SKM-1 treated with dmso at 0.1 percent for 144 hours (cell line): ENCODE data around the gene VEGFA.
"Not testable (repeated sequence)": the region's sequence is repeated elsewhere in the genome, so short reads cannot be mapped to it uniquely, and the experiment has no call there.

Experiments
- DNase-seq: peaks from one replicate; lab custom pipeline; 2025; ENCODE audit not compliant: unreplicated experiment; lab: John Stamatoyannopoulos, UW

The VEGFA gene

DNA sequence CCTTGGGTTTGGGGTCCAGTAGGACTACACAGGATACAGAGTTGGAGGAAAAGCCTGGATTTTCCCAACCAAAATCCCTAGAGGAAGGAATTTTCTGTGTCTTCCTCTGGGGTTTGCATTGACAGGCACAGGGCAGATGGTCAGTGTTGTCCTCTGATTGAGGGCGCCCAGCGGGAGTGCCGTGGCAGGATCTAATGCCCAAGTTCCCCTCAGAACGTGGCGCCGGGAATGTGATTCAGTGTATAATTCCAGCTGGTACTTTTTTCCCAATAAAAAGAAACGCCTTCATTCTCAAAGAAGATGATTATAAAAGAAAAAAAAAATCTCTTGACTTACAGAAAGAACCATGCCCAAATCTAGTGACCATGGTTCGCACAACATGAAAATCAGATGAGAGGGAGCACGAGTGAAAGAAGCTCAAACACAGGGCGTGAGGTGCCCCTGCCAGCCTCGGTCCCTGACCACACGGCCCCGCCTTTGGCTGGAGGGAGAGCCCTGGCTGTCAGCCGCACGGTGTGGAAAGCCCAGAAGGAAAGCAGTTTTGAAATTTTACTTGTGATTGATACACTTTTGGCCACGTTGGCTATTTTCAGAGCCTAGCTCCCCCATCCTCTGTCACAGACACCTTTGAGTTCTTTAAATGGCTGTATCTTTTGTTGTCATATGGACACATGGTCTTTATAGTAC, 31.6 kb downstream of the VEGFA start:
- peak; percentile 65 for DNase-seq

DNA sequence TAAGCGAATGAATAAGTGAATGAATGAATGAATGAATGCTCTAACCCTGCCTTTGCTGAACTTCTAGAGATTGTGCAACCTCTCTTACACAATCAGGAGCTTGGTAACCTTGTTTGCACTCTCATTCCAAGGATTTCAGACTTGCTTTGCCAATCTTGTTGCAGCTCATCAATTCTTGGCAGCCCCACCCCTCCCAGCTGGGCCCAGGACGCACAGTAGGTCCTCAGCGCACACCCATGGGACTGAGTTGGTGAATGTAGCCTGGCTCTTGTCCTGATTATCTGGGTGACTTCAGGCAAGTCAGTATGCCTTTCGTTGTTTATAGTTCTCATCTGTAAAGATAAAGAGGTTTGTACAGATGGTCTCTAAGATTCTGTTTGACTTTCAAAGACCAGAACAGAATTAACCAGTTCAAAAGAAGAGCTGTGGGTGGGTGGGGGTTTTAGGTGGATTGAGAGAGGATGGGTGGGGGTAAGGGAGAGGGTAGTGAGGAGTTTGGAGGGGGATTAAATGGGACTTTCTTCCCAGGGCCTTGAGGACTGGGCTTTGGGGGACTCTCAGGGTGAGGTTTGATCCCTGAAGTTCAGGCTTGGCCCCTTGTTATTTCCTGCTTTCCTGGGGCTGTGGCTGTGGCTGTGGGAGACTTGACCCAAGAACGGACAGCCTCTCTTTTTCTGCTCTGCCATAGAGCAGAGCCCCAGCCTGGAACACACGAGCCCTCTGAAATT, 33.2 kb downstream of the VEGFA start:
- peak; percentile 12 for DNase-seq

DNA sequence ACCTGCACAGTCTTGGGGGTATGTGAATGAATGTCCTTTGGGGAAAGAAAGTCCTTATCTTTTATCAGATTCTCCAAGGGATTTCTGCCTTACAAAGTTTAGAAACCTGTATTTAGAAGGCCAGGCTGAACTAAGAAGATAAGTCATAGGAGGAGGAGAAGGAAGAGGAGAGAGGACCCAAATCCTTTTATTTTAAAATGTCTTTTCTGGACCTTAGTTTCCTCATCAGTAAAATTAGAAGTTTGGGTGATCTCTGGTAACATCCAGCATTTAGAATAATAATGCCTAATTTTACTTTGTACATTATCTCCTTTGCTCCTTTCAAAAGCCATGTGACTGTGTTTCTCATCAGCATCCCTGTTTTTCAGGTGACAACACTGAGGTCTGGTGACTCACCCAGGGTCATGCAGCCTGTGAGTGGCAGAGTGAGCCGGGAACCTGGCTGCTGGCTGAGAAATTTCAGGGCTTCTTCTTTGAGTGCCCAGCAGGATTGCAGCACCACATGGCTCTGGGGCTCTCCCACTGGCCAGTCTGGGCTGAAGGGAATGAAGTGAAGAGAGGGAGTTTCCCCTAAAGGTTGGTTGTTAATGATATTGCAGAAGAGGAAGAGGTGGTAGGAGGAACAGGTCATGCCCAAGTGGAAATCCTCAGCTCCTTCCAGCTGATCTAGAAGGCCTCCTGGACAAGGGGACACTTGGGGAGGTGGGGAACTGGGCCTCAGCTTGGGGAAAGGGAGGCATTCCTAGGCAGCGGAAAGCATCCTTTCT, 34.0 kb downstream of the VEGFA start:
- DNase-seq: peak; percentile 51

DNA sequence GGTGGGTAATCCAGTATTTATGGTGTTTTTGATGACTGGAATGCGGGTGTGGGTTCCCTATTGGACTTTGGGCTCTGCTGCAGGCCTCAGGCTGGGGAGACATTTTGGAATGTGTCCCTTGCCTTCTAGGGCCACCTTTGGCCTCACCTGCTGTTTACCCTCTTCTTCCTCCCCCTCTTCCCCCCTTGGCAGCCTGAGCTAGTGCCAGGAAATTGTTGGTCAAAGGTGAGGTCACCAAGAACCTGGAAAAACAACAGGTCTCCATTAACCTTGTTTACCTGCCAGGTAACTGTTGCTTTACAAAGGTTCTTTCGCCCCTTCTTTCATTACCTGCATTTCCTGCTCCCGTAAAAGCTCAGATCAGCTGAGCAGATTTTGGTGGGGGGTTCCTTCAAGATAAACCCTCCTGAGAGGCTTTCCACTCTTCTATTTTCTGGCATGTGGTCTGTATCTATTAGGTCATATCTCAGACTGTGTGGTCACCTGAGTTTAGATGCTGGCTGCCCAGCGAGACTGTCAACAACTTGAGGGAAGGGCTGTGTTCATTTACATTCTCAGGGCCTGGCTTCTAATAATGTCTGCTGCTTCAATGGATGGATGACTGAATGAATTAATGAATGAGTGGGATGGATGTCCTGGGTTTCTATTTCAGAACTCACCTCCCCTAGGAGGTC, 34.7 kb downstream of the VEGFA start:
- no peak for DNase-seq

DNA sequence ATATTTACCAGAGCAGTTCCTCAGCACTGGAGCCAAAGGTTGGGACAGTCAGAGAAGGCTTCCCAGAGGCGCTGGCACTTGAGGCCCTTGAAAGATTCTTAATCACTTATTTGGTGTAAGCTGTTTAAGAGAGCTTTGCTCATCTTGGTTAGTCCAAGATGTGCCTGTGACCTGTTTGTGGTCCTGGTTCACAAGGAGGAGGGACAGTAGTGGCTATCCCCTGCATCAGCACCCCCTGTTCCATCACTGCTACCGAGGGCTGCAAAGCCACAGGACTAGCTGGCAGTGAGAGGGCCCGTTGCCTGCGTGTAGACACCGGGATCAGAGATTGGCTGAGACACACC, 35.7 kb downstream of the VEGFA start:
- no peak for DNase-seq

DNA sequence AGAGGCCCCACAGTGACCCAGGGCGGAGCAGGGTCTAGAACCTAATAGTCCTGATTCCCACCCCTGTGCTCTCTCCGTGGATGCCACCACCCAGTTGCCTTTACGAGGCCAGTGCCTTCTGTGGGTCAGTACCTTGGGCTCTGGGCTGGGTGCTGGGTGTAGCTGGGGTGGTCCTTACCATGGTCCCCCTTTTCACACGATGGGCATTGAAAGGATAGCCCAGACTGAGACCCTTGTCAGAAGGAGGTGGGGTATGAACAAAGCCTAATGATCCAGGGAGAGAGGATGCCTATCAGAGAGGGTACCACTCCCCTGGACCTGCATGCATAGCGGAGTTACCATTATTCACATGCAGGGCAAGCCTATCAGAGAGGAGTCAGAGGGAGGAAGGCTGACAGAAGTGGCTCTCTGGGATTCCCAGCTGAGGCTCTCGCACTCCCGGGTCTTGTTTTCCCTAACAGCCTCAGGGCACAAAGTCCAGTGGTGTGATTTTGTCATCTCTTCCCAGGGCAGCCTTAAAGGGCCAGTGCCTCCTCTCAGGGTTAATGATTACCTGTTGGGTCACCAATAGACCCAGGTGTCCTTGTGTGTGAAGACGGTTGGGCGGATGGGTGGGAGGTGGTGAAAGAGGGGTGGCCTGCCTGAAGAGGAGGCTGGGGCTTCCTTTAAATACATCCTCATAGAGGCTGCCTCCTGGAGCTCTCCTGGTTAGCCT, 36.2 kb downstream of the VEGFA start:
- no peak for DNase-seq

DNA sequence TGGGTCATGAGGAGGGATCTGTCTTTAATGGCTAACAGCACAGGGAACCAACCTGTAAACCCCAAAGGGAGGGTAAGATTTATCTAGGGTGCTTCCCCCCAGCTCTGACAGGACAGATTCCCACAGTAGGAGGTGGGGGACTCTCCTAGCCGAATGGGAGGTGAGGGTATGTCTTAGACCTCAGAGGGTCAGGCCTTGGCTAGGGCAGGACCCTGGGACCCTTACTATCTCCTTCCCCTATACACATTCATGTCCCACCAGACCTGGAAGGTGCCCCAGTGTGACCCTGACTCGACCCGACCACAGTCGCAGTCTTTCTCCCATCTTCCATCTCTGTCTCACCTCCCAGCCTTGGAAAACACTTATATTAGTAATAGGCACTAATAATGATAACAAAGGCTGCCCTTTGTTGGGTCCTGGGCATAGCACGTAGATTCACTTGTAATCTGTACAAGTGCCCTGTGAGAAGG, 36.8 kb downstream of the VEGFA start:
- no peak for DNase-seq

DNA sequence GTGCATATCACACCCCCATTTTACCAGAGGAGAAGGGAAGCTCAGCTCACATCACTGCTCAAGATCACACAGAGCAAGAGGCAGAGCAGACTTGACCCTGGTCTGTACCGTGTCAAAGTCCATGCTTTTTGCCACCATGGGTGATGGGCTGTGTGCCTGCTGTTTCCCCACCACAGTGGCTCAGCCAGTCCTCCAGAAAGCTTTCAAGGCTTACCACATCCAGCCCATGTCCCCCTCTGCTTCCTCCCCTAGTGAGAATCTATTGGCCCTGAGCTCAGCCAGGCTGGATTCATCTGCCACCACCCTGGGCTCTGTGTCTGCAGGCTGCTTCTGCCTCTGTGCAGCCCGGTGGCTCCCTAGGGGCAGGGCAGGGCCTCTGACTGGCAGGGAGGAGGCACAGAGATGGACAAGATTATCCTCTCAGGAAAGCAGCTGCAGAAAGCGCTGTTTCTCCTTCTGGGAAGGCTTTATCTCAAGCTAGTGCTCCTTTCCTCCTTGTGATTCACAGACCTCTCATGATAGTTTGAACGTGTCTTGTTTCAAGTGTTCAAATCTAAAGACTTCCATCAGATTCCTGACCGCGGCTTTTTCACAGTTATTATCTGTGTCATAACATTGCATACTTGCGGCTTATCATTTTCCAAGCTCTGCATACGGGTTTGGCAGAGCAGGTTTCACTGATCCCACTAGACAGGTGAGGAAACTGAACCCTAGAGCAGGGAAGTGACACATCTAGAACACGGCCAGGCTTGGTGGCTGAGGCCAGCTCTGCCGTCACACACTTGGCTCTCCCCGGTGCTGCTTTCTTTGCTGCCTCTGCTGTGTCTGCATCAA, 37.4 kb downstream of the VEGFA start:
- no peak for DNase-seq

DNA sequence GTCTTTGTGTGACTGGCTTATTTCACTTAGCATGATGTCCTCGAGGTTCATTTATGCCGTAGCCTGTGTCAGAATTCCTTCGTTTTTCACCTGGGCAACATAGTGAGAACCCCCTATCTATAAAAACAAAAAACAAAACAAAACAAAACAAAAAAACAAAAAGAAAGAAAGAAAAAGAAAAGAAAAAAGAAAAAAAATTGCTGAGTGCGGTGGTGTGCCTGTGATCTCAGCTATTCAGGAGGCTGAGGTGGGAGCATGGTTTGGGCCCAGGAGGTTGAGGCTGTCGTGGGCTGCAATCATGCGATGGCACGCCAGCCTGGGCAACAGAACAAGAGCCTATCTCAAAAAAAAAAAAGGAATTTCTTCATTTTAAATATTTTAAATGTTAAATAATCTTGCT, 38.4 kb downstream of the VEGFA start:
- no peak for DNase-seq

DNA sequence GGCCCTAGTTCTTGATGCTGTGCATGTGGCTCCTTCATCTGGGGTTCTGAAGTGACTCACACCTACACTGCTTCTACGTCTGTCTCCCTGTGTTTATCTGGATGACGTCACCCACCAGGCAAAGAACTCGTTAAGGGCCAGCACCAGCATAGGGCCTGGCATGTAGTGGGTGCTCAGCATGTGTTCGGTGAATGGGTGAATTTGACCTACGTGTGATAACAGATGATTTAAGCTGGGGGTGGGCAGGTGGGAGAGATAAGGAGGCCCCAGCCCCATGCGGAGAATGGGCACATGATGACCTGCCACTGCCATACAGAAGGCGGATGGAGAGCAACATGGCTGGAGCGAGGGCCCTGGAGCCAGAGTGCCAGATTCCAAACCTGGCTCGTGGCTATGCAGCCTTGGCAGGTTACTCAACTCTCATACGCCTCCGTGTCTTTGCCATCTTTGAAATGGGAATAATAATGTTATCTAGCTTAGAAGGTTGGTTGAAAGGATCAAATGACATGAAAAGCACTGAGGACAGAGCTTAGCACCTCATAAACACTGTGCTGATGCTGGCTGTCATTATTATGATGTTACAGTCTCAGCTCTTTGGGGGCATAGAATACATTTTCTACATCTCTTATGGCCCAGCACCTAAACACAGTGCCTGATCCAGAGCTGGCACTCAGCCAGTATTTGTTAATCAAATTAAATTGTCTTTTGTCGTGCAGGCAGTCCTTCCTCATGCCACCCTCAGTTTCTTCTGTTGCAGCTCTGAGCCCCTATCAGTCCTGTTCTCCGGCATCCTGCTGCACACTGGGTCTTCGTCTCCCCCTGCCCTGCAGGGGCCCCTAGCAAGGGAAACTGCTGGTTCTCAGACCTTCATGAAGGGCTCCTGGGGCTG, 39.6 kb downstream of the VEGFA start:
- no peak for DNase-seq

DNA sequence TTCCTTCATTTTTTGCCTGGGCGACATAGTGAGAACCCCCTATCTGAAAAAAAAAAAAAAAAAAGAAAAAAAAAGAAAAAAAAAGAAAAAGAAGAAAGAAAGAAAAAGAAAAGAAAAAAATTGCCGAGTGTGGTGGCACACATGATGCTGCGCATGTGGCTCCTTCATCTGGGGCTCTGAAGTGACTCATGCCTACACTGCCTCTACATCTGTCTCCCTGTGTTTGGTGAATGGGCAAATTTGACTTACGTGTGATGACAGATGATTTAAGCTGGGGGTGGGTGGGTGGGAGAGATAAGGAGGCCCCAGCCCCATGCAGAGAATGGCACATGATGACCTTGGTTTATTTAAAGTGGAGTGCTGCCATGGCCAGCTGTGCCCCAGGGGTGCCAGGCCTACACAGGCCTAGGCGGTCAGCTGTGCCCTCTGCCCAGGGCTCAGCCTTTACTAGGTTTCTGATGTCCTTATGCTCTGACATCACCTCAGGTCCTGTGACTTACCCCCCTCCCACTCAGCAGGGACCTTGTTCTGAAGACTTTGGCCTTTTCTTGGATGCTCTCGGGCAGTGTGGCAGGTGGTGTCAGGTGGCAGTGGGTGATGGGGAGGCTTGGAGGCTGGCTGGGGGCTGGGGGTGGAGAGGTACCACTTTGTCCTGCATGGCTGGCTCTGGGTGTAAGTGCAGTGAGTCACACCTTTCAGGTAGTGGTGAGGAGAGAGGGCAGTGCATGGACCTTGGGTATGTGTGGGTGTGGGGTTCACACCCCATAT, 41.1 kb downstream of the VEGFA start:
- DNase-seq: no peak

DNA sequence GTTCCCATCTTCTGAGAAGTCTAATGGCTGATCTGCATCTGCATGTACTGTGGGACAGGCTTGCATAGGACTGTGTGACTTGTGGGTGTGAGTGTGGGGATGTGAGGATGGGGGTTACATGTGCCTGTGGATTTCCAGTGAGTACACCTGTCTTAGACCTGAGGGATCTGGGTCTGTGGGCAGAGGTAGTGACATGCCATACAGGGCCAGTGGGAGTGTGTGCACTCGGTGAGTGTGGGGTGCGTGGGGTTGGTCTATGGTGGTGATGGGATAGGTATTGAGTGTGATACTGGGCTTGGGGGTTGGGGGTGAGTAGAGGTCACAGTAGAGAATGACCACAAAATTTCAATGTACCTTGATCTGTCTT, 41.7 kb downstream of the VEGFA start:
- no peak for DNase-seq

DNA sequence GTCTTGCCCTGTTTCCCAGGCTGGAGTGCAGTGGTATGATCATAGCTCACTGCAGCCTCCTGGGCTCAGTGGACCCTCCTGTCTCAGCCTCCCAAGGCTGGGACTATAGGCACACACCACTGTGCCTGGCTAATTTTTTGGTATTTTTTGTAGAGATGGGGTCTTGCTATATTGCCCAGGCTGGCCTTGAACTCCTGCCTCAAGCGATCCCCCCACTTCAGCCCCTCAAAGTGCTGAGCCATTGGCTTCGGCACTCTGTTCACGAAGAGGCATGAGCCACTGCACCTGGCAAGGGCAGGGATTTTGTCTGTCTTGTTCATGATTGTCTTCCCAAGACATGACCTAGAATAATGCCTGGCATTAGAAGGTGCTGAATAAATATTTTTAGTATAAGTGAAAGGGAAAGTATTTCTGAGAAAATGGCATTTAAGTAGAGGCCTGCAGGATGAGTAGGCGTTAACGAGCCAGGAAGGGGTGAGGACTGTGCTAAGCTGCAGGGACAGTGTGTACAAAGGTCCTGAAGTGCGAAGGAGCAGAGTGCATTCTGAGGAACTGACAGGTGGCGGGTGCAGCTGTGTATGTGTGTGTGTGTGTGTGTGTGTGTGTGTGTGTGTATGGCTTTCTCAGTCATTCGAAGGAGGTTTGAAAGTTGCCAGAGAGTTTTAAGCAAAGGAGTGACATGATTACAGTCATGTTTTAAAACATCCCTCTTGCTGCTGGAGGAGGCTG, 43.0 kb downstream of the VEGFA start:
- no peak for DNase-seq

DNA sequence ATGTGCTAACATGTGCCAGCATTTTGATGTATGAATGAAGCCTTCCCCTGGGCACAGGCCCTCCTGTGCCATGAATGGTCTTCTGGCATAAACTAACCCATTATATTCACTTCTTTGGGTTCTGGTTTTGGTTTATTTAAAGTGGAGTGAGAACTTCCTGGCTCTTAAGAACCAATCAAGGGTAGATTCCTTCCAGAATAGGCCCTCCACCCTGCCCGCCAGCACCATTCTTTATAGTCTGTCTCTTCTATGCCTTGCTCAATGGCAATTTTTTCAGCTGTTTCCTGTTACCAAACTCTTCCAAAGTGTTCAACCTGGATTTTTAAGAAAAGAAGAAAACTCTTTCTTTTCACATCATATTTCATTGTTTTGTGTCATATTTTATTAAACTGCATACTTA, 44.1 kb downstream of the VEGFA start:
- DNase-seq: no peak

DNA sequence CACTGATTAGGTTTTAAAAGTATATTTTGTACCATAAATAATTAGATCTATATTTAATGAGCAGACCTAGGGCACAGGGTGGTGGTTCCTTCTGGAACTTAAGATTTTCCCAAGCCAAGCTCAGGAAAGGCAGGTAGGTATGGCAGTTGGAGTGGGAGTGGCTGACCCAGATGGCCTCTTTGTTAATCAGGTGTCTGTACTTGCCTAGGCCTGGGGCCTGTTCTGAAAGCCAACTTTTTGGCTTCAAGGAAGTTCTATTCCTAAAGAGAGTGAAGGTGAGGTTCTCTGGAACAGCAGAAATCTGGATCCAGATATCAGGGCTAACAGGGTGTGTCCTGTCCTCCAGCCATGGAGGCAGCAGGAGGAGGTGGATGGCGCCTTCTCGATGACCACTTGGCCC, 44.9 kb downstream of the VEGFA start:
- no peak for DNase-seq

DNA sequence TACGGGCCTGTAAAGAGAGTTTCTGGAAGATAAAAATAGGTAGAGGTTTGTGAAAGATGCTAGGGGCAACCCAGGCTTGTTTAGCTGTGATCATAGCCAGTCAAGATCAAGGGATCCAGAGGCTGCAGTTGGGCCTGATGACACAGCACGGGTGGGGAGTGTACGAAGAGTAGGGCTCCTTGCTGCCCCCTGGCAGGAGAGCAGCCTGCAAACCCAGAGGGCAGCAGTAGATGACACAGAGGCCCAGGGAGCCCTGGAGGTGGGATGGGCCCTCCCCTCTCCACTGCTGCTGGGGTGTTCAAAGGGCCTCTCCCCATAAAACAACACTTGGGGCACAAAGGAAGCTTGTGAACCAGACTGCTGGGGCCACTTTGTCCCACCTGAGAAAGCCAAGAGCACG, 47.2 kb downstream of the VEGFA start:
- peak; percentile 49 for DNase-seq

DNA sequence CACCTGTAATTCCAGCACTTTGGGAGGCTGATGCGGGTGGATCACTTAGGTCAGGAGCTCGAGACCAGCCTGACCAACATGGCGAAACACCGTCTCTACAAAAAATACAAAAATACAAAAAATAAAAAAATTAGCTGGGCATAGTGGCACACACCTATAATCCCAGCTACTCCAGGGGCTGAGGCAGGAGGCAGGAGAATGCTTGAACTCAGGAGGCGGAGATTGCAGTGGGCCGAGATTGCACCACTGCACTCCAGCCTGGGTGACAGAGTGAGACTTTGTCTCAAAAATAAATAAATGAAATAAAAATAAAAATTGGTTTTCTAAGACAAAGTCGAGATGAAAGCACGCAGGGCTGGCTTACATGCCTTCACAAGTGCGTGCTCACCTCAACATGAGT, 49.0 kb downstream of the VEGFA start:
- DNase-seq: not testable (repeated sequence)

DNA sequence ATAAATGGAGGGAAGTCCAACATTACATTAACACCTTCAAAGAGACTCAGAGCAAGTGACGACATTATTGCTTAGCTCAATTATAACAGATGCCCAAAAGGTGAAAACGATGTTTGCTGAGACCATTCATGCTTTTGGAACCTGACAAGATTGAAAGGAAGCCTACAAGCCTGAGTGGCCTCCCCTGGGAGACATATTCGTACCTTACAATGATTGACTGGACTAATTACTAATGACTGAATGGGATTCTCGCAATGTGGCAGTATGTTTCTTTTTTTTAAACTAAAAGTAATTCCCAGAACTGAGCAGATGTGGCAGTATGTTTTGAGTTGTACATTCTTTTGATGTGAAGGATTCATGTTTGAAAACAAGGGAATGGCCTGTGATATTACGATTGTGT, 49.9 kb downstream of the VEGFA start:
- DNase-seq: no peak
